GM18858 (cell line): ENCODE measurements around the gene TMEM134.
"Not testable (repeated sequence)": the region's sequence is repeated elsewhere in the genome, so short reads cannot be mapped to it uniquely, and the experiment has no call there.

Experiments used
- ATAC-seq: cut with Tn5 transposase; IDR thresholded peaks from one replicate; pipeline ENCODE4 v1.9.1; 2021; ENCODE audit not compliant: unreplicated experiment

The TMEM134 gene

DNA sequence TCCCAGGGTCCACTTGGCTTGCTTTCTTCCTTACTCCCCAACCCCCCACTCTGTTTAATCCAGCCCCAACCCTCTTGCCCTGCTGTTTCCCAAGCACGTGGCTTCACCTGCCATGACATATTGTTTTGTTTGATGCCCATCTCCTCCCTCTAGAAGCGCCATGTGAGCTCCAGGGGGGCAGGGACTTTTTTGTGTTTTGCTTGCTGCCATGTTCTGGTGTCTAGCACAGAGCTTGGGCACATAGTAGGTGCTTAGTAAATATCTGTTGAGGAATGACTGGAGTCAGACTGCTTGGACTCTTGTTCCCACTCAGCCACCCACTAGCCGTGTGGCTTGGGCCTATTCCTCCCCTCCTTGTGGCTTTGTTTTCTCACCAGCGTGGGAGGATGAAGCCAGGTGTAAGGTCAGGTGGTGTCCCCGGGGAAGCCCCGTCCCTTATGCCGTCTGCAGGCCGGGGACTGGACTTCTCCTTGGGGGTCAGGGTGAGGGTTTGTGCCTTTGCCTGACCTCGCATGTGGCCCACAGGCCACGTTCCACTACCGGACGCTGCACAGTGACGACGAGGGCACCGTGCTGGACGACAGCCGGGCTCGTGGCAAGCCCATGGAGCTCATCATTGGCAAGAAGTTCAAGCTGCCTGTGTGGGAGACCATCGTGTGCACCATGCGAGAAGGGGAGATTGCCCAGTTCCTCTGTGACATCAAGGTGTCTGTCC is 17.6 kb upstream of the TMEM134 start:
- no peak for ATAC-seq

DNA sequence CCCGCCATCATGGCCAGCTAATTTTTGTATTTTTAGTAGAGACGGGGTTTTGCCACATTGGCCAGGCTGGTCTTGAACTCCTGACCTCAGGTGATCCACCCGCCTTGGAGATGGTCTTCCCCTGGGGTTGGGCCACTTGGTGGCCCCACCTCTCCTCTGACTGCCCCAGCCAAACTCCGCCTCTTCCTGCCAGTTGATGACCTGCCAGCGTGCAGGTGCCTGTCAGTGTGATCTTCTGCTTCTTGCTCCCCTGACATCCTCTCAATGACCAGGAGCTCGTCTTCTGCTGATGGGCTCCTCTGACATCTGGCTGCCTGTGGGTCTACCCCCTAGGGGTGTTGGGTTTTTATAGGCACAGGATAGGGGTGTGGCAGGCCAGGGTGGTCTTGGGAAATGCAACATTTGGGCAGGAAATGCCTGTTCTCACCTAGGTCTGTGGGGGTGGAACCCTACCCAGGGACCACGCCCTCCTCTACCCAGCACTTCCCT is 16.9 kb upstream of the TMEM134 start:
- not testable (repeated sequence) for ATAC-seq

DNA sequence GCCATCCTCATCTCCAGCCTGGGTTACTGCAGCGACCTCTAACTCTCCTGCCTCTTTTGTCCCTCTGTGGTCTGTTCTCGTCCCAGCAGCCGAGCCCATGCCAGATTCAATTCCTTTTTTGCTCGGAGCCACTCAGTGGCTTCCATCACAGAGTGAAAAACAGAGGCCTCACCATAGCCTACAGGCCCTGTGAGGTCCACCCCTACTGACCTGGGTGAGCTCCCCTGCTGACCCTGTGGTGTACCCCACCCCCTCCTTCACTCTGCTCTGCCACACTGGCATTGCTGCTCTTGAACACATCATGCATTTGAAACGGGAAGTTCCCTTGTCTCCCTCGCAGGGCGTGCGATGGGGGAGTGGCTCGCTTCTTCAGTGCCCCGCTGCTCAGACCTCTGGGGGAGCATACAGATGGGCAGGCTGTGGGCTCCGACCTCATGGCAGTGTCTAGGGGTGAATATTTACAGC is 15.8 kb upstream of the TMEM134 start:
- ATAC-seq: no peak

DNA sequence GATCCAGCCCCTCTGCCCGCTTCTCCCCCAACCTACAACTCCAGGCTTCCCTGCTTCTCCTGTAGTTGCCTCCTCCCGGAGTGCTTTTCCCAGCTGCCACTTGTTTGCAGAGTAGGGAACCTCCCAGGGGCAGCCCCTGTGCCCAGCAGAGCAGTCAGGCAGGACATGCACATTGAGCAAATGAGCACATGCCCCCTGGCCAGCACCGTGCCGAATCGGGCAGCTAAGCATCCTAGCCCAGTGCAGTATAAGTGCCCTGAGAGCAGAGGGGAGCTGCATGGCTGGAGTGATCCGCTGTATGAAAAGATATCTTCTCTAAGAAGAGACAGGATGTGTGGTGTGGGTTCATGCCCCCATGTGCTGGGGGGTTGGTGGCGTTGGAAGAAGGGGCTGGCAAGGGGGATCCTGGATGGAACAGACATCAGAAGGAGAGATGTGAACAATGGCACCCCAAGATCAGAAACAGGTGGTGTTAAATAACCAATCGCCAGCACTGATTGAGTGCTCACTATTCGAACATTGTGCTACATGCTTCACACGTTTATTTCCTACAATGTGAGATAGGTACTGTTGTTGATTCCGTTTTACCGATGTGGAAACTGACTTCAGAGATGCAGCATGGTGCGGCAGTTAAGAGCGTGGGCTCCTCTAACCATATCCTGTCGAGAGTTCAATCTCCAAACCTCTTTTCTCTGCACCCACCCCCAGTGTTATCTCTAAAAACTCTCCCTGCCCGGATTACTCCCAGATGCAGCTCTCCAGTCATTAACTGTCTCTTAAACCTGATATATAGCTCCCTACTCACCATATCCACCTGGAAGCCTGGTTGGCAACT is 15.0 kb upstream of the TMEM134 start:
- no peak for ATAC-seq

DNA sequence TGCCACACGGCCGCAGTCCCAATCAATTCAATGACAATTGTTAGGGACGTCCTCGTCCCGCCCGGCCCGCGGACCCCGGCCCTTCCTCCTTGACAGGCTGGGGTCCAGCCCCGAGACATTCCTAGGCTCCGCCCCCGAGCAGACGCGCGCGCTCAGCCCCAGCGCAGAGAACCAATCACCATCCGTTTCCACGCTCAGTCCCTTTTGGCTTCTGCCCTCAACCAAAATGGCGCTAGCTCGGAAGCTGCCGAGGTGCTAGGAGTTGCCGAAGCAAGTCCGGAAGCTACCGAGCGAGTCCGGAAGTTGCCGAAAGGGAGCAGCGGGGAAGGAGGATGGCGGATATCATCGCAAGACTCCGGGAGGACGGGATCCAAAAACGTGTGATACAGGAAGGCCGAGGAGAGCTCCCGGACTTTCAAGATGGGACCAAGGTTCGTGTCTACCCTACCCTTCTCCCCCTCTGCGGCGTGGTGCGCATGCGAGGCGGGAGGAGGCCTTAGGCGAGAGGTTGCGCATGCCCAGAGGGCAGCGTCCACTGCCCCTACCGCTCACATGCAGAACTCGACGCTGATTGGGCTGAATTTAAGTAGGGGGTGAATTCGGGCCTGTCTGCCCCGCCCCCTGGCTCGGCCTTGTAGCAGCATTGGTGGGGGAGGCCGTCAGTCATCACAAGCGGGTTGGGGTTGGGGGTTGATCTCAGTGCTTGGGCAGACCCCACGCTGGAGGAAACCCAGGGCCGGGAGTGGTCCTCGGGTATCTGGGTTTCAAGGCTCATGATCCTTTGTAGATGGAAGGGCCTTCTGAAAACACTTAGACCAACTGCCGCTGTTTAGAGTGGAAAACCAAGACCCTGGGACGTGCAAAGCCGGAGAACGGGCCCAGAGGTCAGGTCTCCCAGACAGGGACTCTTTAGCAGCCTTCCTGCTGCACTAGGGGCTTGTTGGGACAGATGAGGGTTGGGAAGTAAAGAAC is 14.1 kb upstream of the TMEM134 start, which contains the start of gene AIP:
AIP (plus strand) TSS at position 200 of the 972 bp plus-strand sequence; CDS start at position 333, 133 bp downstream.
- ATAC-seq: peak; percentile 54

DNA sequence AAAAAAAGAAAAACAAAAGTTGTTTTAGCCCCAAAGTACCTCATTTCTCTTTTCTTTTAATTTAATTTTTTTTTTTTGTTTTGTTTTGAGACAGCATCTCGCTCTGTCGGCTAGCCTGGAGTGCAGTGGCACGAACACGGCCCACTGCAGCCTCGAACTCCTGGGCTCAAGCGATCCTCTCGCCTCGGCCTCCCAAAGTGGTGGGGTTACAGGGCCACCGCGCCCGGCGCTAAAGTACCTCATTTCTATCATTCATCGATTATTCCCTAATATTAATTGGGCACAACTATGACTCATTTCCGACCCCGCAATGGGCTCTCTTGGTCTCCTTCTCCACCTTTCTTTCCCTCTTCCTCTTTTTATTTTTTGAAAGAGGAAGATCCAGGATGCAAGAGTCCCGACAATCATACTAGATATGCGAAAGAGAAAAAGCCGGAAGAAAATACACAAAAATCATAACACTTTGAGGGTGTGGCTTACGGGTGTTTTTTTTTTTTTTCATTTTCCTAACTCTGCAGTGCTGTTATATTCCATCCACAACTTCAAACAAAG is 13.3 kb upstream of the TMEM134 start:
- ATAC-seq: no peak

DNA sequence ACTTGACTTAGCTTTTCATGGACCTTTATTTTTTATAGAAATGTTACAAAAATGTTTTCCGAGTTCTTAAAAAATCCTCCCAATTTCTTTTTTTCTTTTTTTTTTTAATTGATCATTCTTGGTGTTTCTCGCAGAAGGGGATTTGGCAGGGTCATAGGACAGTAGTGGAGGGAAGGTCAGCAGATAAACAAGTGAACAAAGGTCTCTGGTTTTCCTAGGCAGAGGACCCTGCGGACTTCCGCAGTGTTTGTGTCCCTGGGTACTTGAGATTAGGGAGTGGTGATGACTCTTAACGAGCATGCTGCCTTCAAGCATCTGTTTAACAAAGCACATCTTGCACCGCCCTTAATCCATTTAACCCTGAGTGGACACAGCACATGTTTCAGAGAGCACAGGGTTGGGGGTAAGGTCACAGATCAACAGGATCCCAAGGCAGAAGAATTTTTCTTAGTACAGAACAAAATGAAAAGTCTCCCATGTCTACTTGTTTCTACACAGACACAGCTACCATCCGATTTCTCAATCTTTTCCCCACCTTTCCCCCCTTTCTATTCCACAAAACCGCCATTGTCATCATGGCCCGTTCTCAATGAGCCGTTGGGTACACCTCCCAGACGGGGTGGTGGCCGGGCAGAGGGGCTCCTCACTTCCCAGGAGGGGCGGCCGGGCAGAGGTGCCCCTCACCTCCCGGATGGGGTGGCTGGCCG is 8.4 kb upstream of the TMEM134 start:
- ATAC-seq: not testable (repeated sequence)

DNA sequence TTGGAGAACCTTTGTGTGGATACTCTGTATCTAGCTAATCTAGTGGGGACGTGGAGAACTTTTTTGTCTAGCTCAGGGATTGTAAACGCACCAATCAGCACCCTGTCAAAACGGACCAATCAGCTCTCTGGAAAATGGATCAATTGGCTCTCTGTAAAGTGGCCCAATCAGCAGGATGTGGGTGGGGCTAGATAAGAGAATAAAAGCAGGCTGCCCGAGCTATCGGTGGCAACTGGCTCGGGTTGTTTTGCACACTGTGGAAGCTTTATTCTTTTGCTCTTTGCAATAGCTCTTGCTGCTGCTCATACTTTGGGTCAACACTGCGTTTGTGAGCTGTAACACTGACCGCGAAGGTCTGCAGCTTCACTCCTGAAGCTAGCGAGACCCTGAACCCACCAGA is 7.6 kb upstream of the TMEM134 start:
- ATAC-seq: not testable (repeated sequence)

DNA sequence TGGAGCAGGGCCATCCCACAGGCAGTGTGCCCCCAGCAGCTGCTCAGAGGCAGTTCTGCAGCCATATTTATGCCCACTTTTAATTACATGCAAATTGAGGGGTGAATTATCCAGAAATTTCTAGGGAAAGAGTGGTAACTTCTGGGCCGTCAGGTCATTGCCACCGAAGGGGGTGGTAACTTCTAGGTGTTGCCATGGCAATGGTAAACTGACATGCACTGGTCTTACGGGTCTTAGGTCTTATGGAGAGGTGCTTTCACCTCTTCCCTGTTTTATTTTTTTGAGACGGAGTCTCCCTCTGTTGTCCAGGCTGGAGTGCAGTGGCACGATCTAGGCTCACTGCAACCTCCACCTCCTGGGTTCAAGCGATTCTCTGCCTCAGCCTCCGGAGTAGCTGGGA is 3.8 kb upstream of the TMEM134 start:
- no peak for ATAC-seq

DNA sequence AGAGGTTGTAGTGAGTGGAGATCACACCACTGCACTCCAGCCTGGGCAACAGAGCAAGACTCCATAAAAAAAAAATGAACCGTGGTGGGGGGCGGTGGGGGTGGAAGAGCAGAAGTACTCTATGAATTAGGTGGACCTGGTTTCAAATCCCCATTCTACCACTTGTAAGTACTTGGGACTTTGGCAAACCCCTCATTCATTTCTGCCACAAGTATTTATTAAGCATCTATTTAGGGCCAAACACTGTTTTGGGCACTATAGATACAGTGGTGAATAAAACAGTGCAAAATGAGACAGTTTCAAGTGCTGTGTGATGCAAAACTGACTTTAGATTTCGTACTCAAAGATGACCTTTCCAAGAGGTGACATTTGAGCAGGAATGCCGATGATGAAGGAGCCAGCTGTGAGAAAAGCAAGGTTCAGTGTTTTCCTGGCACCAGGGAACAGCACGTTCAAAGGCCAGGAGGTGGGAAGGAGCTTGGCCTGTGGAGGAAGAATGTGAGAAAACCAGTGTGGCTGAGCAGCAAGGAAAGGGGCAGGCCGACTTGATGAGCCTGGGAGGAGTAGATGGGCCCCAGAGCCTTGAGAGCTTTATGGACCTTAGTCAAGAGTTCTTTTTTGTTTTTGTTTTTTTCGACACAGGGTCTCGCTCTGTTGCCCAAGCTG is 1.4 kb upstream of the TMEM134 start:
- ATAC-seq: no peak

DNA sequence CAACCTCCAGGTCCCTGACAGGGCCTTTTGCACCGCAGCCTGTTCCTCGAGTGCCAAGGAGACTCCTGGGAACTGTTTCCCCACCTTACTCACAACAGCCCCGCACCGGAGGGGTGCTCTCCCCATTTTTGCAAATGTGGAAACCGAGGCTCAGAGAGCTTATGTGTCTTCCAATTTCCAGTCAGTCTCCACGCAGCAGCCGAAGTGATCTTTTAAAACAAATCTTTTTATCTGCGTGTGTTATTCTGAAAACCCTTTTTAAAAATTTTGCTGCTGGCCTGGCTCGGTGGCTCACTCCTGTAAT is 409 bp upstream of the TMEM134 start:
- ATAC-seq: no peak

DNA sequence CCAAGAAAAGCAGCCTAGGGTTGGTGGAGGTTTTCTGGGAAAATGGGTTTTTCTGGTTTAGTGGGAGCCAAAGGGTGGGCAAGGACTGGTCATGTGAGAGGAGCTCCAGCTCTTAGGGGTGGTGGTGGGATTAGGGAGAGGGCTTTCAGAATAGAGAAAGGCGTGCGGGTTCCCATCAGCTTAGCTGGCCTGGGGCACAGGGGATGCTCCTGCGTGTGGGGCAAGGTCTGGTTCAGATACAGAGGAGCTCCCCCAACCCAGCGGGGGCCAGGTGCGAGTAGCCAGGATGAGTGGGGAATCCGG is 644 bp downstream of the TMEM134 start:
- ATAC-seq: no peak

DNA sequence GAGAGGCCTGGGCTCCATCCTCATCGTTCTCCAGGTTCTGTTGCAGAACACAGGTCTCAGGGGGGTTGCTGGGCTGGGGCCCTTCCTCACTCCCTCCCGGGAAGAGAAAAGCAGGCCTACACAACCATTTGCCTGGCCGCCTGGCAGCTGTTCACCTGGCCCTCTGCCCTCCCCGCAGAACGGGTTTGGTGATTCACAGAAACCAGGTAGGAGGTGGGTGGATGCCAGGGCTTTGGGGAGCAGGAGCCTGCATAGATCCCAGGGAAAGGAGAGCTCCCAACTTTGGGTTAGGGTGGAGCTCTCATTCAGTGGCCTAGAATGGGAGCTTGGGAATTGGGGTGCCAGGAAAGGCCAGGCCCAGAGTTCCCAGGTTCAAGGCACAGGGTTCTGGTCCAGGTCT is 995 bp downstream of the TMEM134 start:
- ATAC-seq: no peak

DNA sequence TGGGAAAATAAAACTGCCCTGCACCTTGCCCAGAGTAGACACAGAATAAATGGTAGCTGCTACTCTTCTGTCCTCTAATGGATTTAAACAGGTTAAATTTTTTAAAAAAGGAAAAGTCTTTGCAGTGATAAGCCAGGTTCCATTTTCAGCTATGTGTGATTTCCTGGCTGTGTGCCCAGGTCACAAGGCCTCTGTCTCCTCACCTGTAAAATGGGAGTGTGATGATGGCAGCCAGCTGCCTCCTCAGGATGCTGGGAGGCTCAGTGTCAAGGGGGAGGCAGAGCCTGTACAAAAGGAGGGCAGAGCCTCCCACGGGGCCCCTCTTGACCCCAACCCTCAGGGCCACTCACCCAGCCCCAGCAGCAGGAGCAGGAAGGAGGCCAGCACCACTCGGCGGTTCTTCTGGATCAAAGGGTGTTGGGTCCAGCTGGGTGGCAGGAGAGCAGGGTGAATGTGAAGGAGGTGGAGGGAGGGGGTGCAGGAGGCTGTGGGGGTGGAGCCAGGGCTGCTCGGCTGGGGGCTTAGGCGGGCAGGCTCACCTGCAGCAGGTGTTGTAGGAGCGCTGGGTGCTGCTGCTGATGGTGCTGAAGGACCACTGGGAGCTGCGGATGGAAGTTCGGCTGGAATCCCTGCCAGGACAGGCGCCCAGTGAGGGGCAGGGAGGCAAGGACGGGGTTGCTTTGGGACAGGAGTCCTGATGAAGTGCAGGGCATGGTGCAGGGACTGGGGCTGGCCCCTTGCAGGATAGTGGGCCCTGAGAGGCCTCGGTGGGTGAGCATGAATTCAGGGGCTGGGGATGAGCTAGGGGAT is 1.9 kb downstream of the TMEM134 start:
- no peak for ATAC-seq

DNA sequence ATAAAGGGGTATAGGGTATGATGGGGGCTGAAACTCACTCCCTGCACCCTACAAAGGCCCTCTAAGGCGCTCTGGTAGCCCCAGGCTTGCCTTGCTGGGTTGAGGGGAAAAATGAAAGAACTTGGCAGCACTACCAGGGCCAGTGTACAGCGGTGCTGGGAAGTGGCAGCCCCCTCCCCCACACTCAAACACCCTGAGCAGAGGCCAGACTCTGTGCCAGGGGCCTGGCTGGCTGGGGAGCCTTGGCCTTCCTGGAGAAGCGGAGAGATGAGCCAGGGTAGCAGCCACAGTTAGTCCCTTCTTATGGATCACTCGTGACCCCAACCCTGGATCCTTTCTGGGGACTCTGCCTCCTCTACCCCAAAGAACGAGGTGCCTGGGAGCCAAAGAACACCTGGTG is 2.7 kb downstream of the TMEM134 start:
- ATAC-seq: no peak

DNA sequence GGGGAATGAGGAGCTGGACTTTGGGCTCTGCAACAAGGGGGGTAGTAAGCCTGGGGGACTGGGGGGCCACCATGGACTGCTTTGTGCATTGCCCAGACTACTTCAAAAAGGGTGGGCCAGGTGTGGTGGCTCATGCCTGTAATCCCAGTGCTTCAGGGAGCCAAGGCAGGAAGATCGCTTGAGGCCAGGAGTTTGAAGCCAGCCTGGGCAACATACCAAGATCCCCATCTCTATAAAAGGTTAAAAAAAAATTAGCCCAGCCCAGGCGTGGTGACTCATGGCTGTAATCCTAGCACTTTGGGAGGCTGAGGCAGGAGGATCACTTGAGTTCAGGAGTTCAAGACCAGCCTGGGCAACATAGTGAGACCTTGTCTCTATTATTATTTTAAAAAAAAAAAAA is 3.5 kb downstream of the TMEM134 start:
- not testable (repeated sequence) for ATAC-seq

DNA sequence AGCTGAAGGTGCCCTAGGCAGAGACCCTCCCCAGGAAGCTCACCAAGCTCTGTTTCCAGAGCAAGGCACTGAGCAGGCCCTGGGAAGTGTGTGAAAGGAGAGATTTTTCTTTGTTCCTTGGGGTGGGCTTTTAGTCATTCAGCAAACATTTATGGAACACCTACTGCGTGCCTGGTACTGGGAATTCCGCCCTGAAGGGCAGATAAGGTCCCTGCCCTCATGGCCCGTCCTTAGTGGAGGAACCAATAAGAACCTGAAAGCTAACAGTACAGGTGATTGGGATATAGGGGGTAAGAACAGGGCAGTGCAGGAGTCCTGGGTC is 3.9 kb downstream of the TMEM134 start:
- ATAC-seq: no peak

DNA sequence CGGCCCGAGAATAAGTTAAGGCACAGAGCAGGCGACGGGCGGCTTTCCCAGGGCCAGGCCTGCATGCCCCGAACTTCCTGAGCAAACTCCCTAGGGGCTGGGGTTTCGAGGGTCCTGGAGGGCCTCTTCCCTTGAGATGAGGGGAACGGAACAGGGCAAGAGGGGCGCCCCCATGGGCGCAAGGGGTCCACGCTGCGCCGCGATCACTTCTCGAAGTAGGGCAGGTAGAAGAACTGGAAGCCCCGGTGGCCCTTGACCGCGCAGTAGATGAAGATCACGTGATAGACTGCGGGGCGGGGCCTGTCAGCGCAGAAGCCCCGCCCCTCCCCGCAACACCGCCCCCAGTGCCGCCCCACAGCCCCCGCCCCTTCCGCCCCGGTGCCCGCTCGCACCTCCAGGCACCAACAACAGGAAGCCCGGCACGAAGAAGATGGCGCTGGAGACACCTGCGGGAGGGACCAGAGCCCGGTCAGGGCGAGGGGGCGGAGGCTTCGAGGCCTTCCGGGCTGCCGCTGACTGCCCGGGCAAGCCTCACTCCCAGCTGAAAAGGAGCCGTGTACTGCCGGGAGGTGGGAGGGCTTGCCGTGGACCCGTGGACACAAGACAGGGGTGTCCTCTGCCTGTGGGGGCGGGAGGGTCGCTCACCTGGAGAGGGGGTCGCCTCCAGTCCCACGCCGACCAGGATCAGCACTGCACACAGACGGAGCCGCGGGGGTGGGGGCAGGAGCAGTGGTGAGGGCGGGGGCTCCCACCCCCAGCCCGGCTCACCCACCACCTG is 4.5 kb downstream of the TMEM134 start:
- ATAC-seq: peak; percentile 37
